GM23338 (cell line): ENCODE data around the gene BMF. TPM values are rescaled to one million over a fixed set of nuclear protein-coding genes. Genes with fewer than 3 reads are reported as not detected.

Experiments
- ATAC-seq: fragments of 200-7000 bp; cut with Tn5 transposase; 3 replicates; pipeline ENCODE4 v1.9.1; 2020
- DNase-seq: peaks from one replicate; pipeline ENCODE4 v3.0.0-alpha.2; 2015; ENCODE audit warnings: low spot score
- H2AFZ ChIP-seq: fragments of 200-600 bp; sonication (generic); 2 replicates; pipeline ENCODE4 v1.8.0; 2016; ENCODE audit warnings: antibody characterized with exemption, mild to moderate bottlenecking, moderate library complexity
- H3F3A ChIP-seq: fragments of 200-600 bp; sonication (generic); replicated peaks from 2 replicates; pipeline ENCODE4 v1.8.0; 2017; ENCODE audit warnings: antibody characterized with exemption, mixed run types, low read depth
- H3K27ac ChIP-seq: fragments of 200-600 bp; sonication (generic); 2 replicates; pipeline ENCODE4 v1.6.1; 2016; ENCODE audit warnings: low read depth
- H3K27me3 ChIP-seq: fragments of 200-600 bp; sonication (generic); 2 replicates; pipeline ENCODE4 v1.8.0; 2016; ENCODE audit warnings: mild to moderate bottlenecking, mixed run types, moderate library complexity; ENCODE audit not compliant: insufficient read depth
- H3K36me3 ChIP-seq: fragments of 200-600 bp; sonication (generic); 2 replicates; pipeline ENCODE4 v1.8.0; 2016; ENCODE audit warnings: mild to moderate bottlenecking; ENCODE audit not compliant: insufficient read depth
- H3K4me1 ChIP-seq: fragments of 200-600 bp; sonication (generic); 2 replicates; pipeline ENCODE4 v1.8.0; 2016; ENCODE audit warnings: mild to moderate bottlenecking, moderate library complexity; ENCODE audit not compliant: insufficient read depth
- H3K4me2 ChIP-seq: fragments of 200-600 bp; sonication (generic); 2 replicates; pipeline ENCODE4 v1.7.1; 2017; ENCODE audit warnings: mixed run types
- H3K4me3 ChIP-seq: fragments of 200-600 bp; sonication (generic); 2 replicates; pipeline ENCODE4 v1.6.1; 2016; ENCODE audit warnings: mixed run types
- H3K79me2 ChIP-seq: fragments of 200-600 bp; sonication (generic); replicated peaks from 2 replicates; pipeline ENCODE4 v1.8.0; 2017; ENCODE audit warnings: mild to moderate bottlenecking; ENCODE audit not compliant: insufficient read depth
- H3K9me2 ChIP-seq: fragments of 200-600 bp; sonication (generic); 2 replicates; pipeline ENCODE4 v1.8.0; 2017; ENCODE audit not compliant: insufficient read depth
- H4K20me1 ChIP-seq: fragments of 200-600 bp; sonication (generic); replicated peaks from 2 replicates; pipeline ENCODE4 v1.8.0; 2017; ENCODE audit warnings: mild to moderate bottlenecking; ENCODE audit not compliant: insufficient read depth
- H3K27ac Mint-ChIP-seq: 2 replicates; pipeline ENCODE4 v1.8.0; 2020; ENCODE audit warnings: inconsistent platforms, mild to moderate bottlenecking, moderate library complexity, mixed read lengths
- H3K27me3 Mint-ChIP-seq: 3 replicates; pipeline ENCODE4 v1.8.0; 2022; ENCODE audit warnings: low read depth, mild to moderate bottlenecking, moderate library complexity, mixed read lengths, inconsistent platforms; ENCODE audit not compliant: insufficient read depth, poor library complexity
- H3K36me3 Mint-ChIP-seq: 3 replicates; pipeline ENCODE4 v1.8.0; 2021; ENCODE audit warnings: low read depth, mild to moderate bottlenecking, inconsistent platforms, moderate library complexity, mixed read lengths
- H3K4me1 Mint-ChIP-seq: 3 replicates; pipeline ENCODE4 v1.8.0; 2020; ENCODE audit warnings: mild to moderate bottlenecking, inconsistent platforms, mixed read lengths
- H3K4me3 Mint-ChIP-seq: 3 replicates; pipeline ENCODE4 v1.8.0; 2021; ENCODE audit warnings: moderate library complexity, mild to moderate bottlenecking, inconsistent platforms, mixed read lengths
- H3K9me3 Mint-ChIP-seq: 3 replicates; pipeline ENCODE4 v1.8.0; 2020; ENCODE audit warnings: moderate library complexity, mild to moderate bottlenecking, inconsistent platforms, mixed read lengths
- CTCF ChIP-seq, 2 experiments: fragments of 200-600 bp in 1 of 2; sonication (generic) in 1 of 2; conservative IDR thresholded peaks; 2 replicates each; pipeline versions ENCODE4 v1.5.1 to v1.6.1; 2016 to 2017; ENCODE audit warnings: antibody characterized with exemption in 2 of 2, low read depth in 2 of 2, mild to moderate bottlenecking in 2 of 2, moderate library complexity in 1 of 2
- ETS1 ChIP-seq: IDR thresholded peaks from 2 replicates; pipeline ENCODE4 v1.6.1; 2016; ENCODE audit warnings: antibody characterized with exemption
- EZH2 ChIP-seq: fragments of 200-600 bp; sonication (generic); IDR thresholded peaks from one replicate; pipeline ENCODE4 v1.8.0; 2017; ENCODE audit warnings: antibody characterized with exemption, mild to moderate bottlenecking, low read depth; ENCODE audit not compliant: unreplicated experiment
- EZH2phosphoT487 ChIP-seq: fragments of 200-600 bp; sonication (generic); IDR thresholded peaks from one replicate; pipeline ENCODE4 v1.8.1; 2018; ENCODE audit warnings: antibody characterized with exemption; ENCODE audit not compliant: unreplicated experiment
- JUNB ChIP-seq: IDR thresholded peaks from one replicate; pipeline ENCODE4 v1.6.1; 2016; ENCODE audit warnings: antibody characterized with exemption; ENCODE audit not compliant: unreplicated experiment
- NANOG ChIP-seq: IDR thresholded peaks from 2 replicates; pipeline ENCODE4 v1.6.1; 2016; ENCODE audit warnings: antibody characterized with exemption, borderline replicate concordance
- POLR2AphosphoS5 ChIP-seq: IDR thresholded peaks from 2 replicates; pipeline ENCODE4 v1.6.1; 2016; ENCODE audit warnings: antibody characterized with exemption, low read depth
- STAT1 ChIP-seq: IDR thresholded peaks from one replicate; pipeline ENCODE4 v1.6.1; 2016; ENCODE audit warnings: antibody characterized with exemption; ENCODE audit not compliant: unreplicated experiment
- ZNF114 ChIP-seq: fragments of 250-450 bp; sonication (Bioruptor Pico); IDR thresholded peaks from 2 replicates; pipeline ENCODE4 v1.5.0; 2020; ENCODE audit warnings: mild to moderate bottlenecking, moderate library complexity
- ZNF331 ChIP-seq: fragments of 250-450 bp; sonication (Bioruptor Pico); IDR thresholded peaks from 2 replicates; pipeline ENCODE4 v1.5.0; 2020; ENCODE audit warnings: low read depth, mild to moderate bottlenecking, moderate library complexity
- ZNF462 ChIP-seq: fragments of 250-450 bp; sonication (Bioruptor Pico); IDR thresholded peaks from 2 replicates; pipeline ENCODE4 v1.5.0; 2020; ENCODE audit warnings: mild to moderate bottlenecking, moderate library complexity
- polyA plus RNA-seq: library from polyadenylated mRNA; unstranded; fragments of >200 nt; fragmentation: Nextera tagmentation; extraction: Ambion mirVana; gene quantifications from 2 replicates; pipeline ENCODE4 v1.2.1, GENCODE V29; 2016
- total RNA-seq: library from RNA; depleted of rRNA; stranded (reverse); fragments of >200 nt; shearing (Covaris generic); gene quantifications from 2 replicates; pipeline ENCODE4 v1.2.3, GENCODE V29; 2014

The BMF gene
- total and polyA plus RNA-seq, 2 experiments from 2014 or later, result 2.0 to 20.3 TPM

GRCh38 chr15:40080104-40080503 lies 28.6 kb downstream of the BMF start:
- Mint-ChIP-seq H3K9me3 (no peaks in the 10 kb centered on the region; the same call in 2 of the 3 replicates), H3K4me1 (peaks cover 45% of the 10 kb centered on the region), H3K4me3 (no peak overlapping the region), H3K27ac (no peak overlapping the region), H3K27me3 (peaks cover 28% of the 10 kb centered on the region), H3K36me3 (no peaks in the 10 kb centered on the region)
- Histone ChIP-seq H3K27ac (no peak overlapping the region), H3K36me3 (no peaks in the 10 kb centered on the region), H3K27me3 (peaks cover 25% of the 10 kb centered on the region), H3F3A (no peaks in the 10 kb centered on the region), H4K20me1 (no peaks in the 10 kb centered on the region), H2AFZ (no peak overlapping the region), H3K4me3 (no peak overlapping the region), H3K79me2 (no peaks in the 10 kb centered on the region), H3K4me2 (no peak overlapping the region), H3K4me1 (peaks cover 33% of the 10 kb centered on the region), H3K9me2 (no peaks in the 10 kb centered on the region)
- DNase-seq, result no peak
- TF ChIP-seq ZNF114 (CRISPR knock-in tag) (no peak), STAT1 (no peak), ETS1 (no peak), EZH2phosphoT487 (no peak)
- ATAC-seq, result no peak

GRCh38 chr15:40079456-40079855 lies 29.2 kb downstream of the BMF start:
- H3K79me2 ChIP-seq, result no peaks in the 10 kb centered on the region
- Mint-ChIP-seq H3K9me3 (peaks cover 2% of the 10 kb centered on the region; the same call in 1 of the 3 replicates), H3K27ac (no peak overlapping the region), H3K36me3 (no peaks in the 10 kb centered on the region), H3K27me3 (peaks cover 28% of the 10 kb centered on the region), H3K4me3 (no peak overlapping the region), H3K4me1 (peaks cover 42% of the 10 kb centered on the region)
- H3K4me3 ChIP-seq, result no peak overlapping the region
- peaks cover 34% of the 10 kb centered on the region for H3K4me1 ChIP-seq
- H3K9me2 ChIP-seq, result no peaks in the 10 kb centered on the region
- no peaks in the 10 kb centered on the region for H3K36me3 ChIP-seq
- ATAC-seq (no peak), DNase-seq (no peak)
- no peaks in the 10 kb centered on the region for H4K20me1 ChIP-seq
- H3K27me3 ChIP-seq, result peaks cover 25% of the 10 kb centered on the region
- H3F3A ChIP-seq, result no peaks in the 10 kb centered on the region
- H2AFZ ChIP-seq, result no peak overlapping the region
- H3K4me2 ChIP-seq, result no peak overlapping the region
- no peak overlapping the region for H3K27ac ChIP-seq
- no peak for TF ChIP-seq ZNF331
- TF ChIP-seq ZNF114 (CRISPR knock-in tag), result no peak
- no peak for TF ChIP-seq POLR2AphosphoS5
- TF ChIP-seq STAT1, result no peak
- no peak for TF ChIP-seq JUNB
- no peak for TF ChIP-seq NANOG
- TF ChIP-seq EZH2phosphoT487, result no peak
- no peak for TF ChIP-seq ETS1
- TF ChIP-seq CTCF (conservative IDR thresholded peaks at IDR 0.05; ENCODE audit: low read depth in 2 of 2), result no peak
- TF ChIP-seq ZNF462 (CRISPR knock-in tag), result no peak
- no peak for TF ChIP-seq EZH2
